Transverse colon (tissue), 4 donors: ENCODE measurements around the gene SPINK6. TPM values are rescaled to one million over a fixed set of nuclear protein-coding genes. Genes with fewer than 3 reads are reported as not detected.

Experiments
- DNase-seq: peaks from one replicate; pipeline ENCODE4 v3.0.0-alpha.2; 2019
- H3K27ac ChIP-seq, 4 donors: fragments of 200-600 bp; sonication (generic); 2 replicates each; pipeline ENCODE4 v1.5.1; 2016 to 2018; ENCODE audit warnings: inconsistent platforms in 4 of 4
- H3K27me3 ChIP-seq: fragments of 200-600 bp; sonication (generic); 2 replicates; pipeline ENCODE4 v1.5.1; 2017; ENCODE audit warnings: inconsistent platforms
- H3K36me3 ChIP-seq, 4 donors: fragments of 200-600 bp; sonication (generic); 2 replicates each; pipeline ENCODE4 v1.5.1; 2017 to 2019; ENCODE audit warnings: inconsistent platforms in 4 of 4
- H3K4me1 ChIP-seq, 4 donors: fragments of 200-600 bp; sonication (generic); 2 replicates each; pipeline ENCODE4 v1.5.1; 2017 to 2020; ENCODE audit warnings: inconsistent platforms in 4 of 4
- H3K4me3 ChIP-seq, 4 donors: fragments of 200-600 bp; sonication (generic); 1 replicate in 1 of 4; 2 replicates in 3 of 4; pipeline versions ENCODE4 v1.5.1 to v1.6.1; 2017 to 2019; ENCODE audit warnings: inconsistent platforms in 4 of 4
- H3K9me3 ChIP-seq, 2 donors: fragments of 200-600 bp; sonication (generic); 2 replicates each; pipeline ENCODE4 v1.5.1; 2017 to 2019; ENCODE audit warnings: inconsistent platforms in 2 of 2
- EP300 ChIP-seq: sonication (generic); formaldehyde crosslinking; IDR thresholded peaks from one replicate; pipeline ENCODE4 v1.6.1; 2017; ENCODE audit warnings: antibody characterized with exemption, low read depth
- POLR2A ChIP-seq: fragments of 450-650 bp; IDR thresholded peaks from one replicate; pipeline ENCODE4 v1.6.1; 2016; ENCODE audit warnings: antibody characterized with exemption, mild to moderate bottlenecking, moderate library complexity
- POLR2AphosphoS5 ChIP-seq, 3 donors: sonication (generic); formaldehyde crosslinking; IDR thresholded peaks; one replicate each; pipeline ENCODE4 v1.6.1; 2016; ENCODE audit warnings: antibody characterized with exemption in 3 of 3
- WGBS, 2 donors: methylation state at CpG; one replicate each; pipeline ENCODE4 v1.1.5; 2018; ENCODE audit warnings: low coverage in 1 of 2; 5-methylcytosine and 5-hydroxymethylcytosine counted together
- in situ Hi-C, 4 donors: fragments of 200-750 bp; cut with MboI; loops; one replicate each; pipeline versions ENCODE4 v1.15.0 to v1.15.1; 2017; ENCODE audit warnings: low sequenced_read_pairs in 3 of 4, low pct_ligation_motif_present in 1 of 4, low pct_unique_long_range_greater_than_20kb in 1 of 4
- intact Hi-C: fragments of 100-400 bp; cut with DNase I; formaldehyde crosslinking; loops from one replicate; pipeline ENCODE4 v1.15.1; 2023; ENCODE audit warnings: low total_unique reads
- small RNA-seq, 4 donors: library from RNA; depleted of rRNA; stranded (forward); fragments of <200 nt; gene quantifications; one replicate each; pipeline ENCODE3, GENCODE V24; 2016
- total RNA-seq, 4 donors: library from RNA; depleted of rRNA; stranded (reverse); fragments of >200 nt; gene quantifications; one replicate each; pipeline ENCODE4 v1.1.0, GENCODE V29; 2016
- TF ChIP-seq, protein P1 (sequence below), 5 experiments: fragments of 200-600 bp in 3 of 5; fragments of 450-650 bp in 2 of 5; sonication (generic) in 3 of 5; IDR thresholded peaks; 1 replicate in 2 of 5; 2 replicates in 3 of 5; pipeline ENCODE4 v1.5.1; 2016 to 2017; ENCODE audit warnings: antibody characterized with exemption in 5 of 5, inconsistent platforms in 3 of 5, mild to moderate bottlenecking in 2 of 5, moderate library complexity in 1 of 5

SPINK6 gene
- total RNA-seq, 4 donors from 2014 or later, result not detected

DNA sequence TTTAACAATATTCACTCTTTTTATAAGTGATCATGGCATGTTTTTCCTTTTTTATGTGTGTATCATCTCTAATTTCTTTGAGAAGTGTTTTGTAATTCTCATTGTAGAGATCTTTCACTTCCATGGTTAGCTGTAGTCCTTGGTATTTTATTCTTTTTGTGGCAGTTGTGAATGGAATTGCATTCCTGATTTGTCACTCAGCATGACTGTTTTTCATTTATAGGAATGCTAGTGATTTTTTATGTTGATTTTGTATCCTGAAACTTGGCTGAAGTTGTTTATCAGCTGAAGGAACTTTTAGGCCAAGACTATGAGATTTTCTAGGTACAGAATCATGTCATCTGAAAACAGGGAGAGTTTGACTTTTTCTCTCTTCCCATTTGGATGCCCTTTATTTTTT lies 52.6 kb downstream of the SPINK6 start:
- no peak for TF ChIP-seq POLR2A
- no peak for TF ChIP-seq POLR2AphosphoS5 (IDR thresholded peaks at IDR 0.05)
- TF ChIP-seq EP300, result no peak
- TF ChIP-seq, protein P1, sequence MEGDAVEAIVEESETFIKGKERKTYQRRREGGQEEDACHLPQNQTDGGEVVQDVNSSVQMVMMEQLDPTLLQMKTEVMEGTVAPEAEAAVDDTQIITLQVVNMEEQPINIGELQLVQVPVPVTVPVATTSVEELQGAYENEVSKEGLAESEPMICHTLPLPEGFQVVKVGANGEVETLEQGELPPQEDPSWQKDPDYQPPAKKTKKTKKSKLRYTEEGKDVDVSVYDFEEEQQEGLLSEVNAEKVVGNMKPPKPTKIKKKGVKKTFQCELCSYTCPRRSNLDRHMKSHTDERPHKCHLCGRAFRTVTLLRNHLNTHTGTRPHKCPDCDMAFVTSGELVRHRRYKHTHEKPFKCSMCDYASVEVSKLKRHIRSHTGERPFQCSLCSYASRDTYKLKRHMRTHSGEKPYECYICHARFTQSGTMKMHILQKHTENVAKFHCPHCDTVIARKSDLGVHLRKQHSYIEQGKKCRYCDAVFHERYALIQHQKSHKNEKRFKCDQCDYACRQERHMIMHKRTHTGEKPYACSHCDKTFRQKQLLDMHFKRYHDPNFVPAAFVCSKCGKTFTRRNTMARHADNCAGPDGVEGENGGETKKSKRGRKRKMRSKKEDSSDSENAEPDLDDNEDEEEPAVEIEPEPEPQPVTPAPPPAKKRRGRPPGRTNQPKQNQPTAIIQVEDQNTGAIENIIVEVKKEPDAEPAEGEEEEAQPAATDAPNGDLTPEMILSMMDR (IDR thresholded peaks at IDR 0.05), result no peak
- intact Hi-C loops, result no loop called here

DNA sequence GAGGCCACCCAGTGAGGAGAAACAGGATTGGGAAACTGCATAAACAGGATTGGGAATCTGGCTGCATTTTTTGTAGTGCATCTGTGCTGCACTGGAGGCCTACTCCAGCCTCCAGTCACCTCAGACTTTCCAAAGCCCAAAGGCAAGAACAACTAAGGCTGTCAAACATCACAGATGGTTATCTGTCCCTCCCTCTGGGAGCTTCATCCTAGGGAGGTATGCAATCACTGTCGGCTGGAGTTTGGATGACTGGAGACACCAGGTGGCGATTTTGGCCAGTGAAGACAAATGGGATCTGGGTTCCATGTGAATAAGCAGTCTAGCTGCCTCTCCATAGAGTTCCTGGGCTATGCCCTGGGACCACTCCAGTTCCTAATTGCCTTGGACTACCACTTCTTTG lies 56.4 kb downstream of the SPINK6 start:
- TF ChIP-seq POLR2AphosphoS5 (IDR thresholded peaks at IDR 0.05) (no peak), POLR2A (no peak), EP300 (no peak)
- TF ChIP-seq, protein P1 (IDR thresholded peaks at IDR 0.05), result no peak

More for the DNA sequence above, 52.6 kb downstream of the SPINK6 start:
- H3K4me3 ChIP-seq, result no peak overlapping the region
- H3K36me3 ChIP-seq, result no peaks in the 10 kb centered on the region
- H3K9me3 ChIP-seq, result peaks cover 14 to 16% of the 10 kb centered on the region in 2 donors
- no peak overlapping the region for H3K27ac ChIP-seq
- no peaks in the 10 kb centered on the region for H3K27me3 ChIP-seq
- in situ Hi-C loops, result no loop called here
- H3K4me1 ChIP-seq, result no peaks in the 10 kb centered on the region
- no peak for DNase-seq

DNA sequence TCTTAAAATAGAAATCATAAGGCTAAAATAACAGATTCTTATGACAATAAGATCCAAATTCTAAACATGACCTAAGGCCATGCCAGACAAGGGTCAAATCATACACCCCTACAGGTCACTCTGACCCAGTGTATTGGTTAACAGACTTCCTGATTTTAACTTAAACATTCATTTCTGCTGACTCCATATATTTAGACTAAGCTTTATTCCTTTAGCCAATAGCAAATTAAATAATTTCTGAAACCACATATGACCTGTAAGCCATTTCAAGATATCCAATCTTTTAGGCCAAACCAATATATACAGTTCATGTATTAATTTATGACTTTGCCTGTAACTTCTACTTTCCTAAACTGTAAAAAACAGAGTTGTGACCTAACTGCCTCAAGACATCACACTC lies 58.4 kb downstream of the SPINK6 start:
- Histone ChIP-seq H3K9me3 (peaks cover 20 to 22% of the 10 kb centered on the region in 2 donors), H3K4me1 (no peaks in the 10 kb centered on the region), H3K27me3 (no peaks in the 10 kb centered on the region), H3K4me3 (no peak overlapping the region), H3K27ac (no peak overlapping the region), H3K36me3 (no peaks in the 10 kb centered on the region)
- intact Hi-C loops, result no loop called here
- in situ Hi-C loops, result no loop called here
- no peak for DNase-seq
- TF ChIP-seq, protein P1 (IDR thresholded peaks at IDR 0.05), result no peak
- TF ChIP-seq POLR2AphosphoS5 (IDR thresholded peaks at IDR 0.05), result no peak
- no peak for TF ChIP-seq POLR2A
- TF ChIP-seq EP300, result no peak

More for the DNA sequence above, 56.4 kb downstream of the SPINK6 start:
- Histone ChIP-seq H3K27ac (no peak overlapping the region), H3K4me1 (no peaks in the 10 kb centered on the region), H3K36me3 (no peaks in the 10 kb centered on the region), H3K27me3 (no peaks in the 10 kb centered on the region), H3K9me3 (peaks cover 14 to 16% of the 10 kb centered on the region in 2 donors), H3K4me3 (no peak overlapping the region)
- in situ Hi-C loops (no loop called here), intact Hi-C loops (no loop called here)
- WGBS, 2 donors, result 77% methylated on average over 2 of the region's 2 CpGs; no CpG with 5 or more reads in 1 of the 2 donors
- no peak for DNase-seq

Small RNAs within 50 kb of the gene (small RNA-seq; reads per million reads assigned to genes)
- 0 reads per million in 4 donors for gene HMGN1P16

Other genes starting within 250 kb of the SPINK6 start
- 1 to 10 TPM; 2.6 to 7.1 (median 4.1) TPM for gene SPINK5, start 139.1 kb upstream of the SPINK6 start, total RNA-seq
- gene SPINK14, start 34.5 kb upstream of the SPINK6 start, total RNA-seq, result not detected
- gene MARCOL, start 35.5 kb downstream of the SPINK6 start, total RNA-seq, result not detected
- not detected for gene SPINK13, start 65.8 kb downstream of the SPINK6 start, total RNA-seq
- gene SPINK7, start 109.4 kb downstream of the SPINK6 start, total RNA-seq, result not detected
- not detected for gene SPINK9, start 132.5 kb downstream of the SPINK6 start, total RNA-seq
- gene FBXO38, start 180.9 kb downstream of the SPINK6 start, total RNA-seq, result 100 to 1,000 TPM in 1 of 4 donors, 10 to 100 TPM in 3; 70.0 to 182 (median 79.3) TPM